H1 (cell line): ENCODE measurements around the gene CRYGN. TPM values are rescaled to one million over a fixed set of nuclear protein-coding genes. Genes with fewer than 3 reads are reported as not detected.

Experiments used
- CTCF ChIA-PET: fragments of 300-600 bp; sonication (Branson Sonifier 250); formaldehyde crosslinking; loops from one replicate; lab custom pipeline; 2021; ENCODE audit not compliant: partially characterized antibody; lab: Charles Lee
- POLR2A ChIA-PET: fragments of 300-600 bp; sonication (Branson Sonifier 250); formaldehyde crosslinking; loops from one replicate; lab custom pipeline; 2021; ENCODE audit warnings: inconsistent platforms; ENCODE audit not compliant: partially characterized antibody; lab: Charles Lee
- DNase-seq, 2 experiments: peaks; one replicate each; pipeline versions ENCODE4 v3.0.0 to v3.0.0-alpha.2; 2010 to 2022; ENCODE audit warnings: low spot score in 2 of 2, low read depth in 1 of 2, mixed read lengths in 1 of 2
- FAIRE-seq: peaks from 2 replicates; lab custom pipeline; 2011; peaks lifted over from hg19 to GRCh38; lab: Jason Lieb, UNC
- H2AFZ ChIP-seq: 2 replicates; pipeline ENCODE4 v1.8.1; 2012; ENCODE audit warnings: low read length, inconsistent platforms
- H2AK5ac ChIP-seq: 2 replicates; pipeline ENCODE4 v1.6.1; 2013; ENCODE audit warnings: low read depth, low read length
- H2BK120ac ChIP-seq: replicated peaks from 2 replicates; pipeline ENCODE3; 2013; ENCODE audit warnings: low read depth, low read length, inconsistent platforms
- H2BK12ac ChIP-seq: 2 replicates; pipeline ENCODE4 v1.6.1; 2013; ENCODE audit warnings: low read depth, low read length
- H2BK15ac ChIP-seq: 2 replicates; pipeline ENCODE4 v1.6.1; 2013; ENCODE audit warnings: low read length
- H2BK20ac ChIP-seq: 2 replicates; pipeline ENCODE4 v1.6.1; 2013; ENCODE audit warnings: low read length
- H2BK5ac ChIP-seq: 2 replicates; pipeline ENCODE4 v1.6.1; 2013; ENCODE audit warnings: low read depth, low read length
- H3K14ac ChIP-seq: 2 replicates; pipeline ENCODE4 v1.6.1; 2013; ENCODE audit warnings: inconsistent platforms; ENCODE audit not compliant: insufficient read length
- H3K18ac ChIP-seq: 2 replicates; pipeline ENCODE4 v1.6.1; 2013; ENCODE audit warnings: low read length; ENCODE audit errors: extremely low read depth
- H3K23ac ChIP-seq: 2 replicates; pipeline ENCODE4 v1.6.1; 2013; ENCODE audit warnings: inconsistent platforms; ENCODE audit not compliant: insufficient read length
- H3K23me2 ChIP-seq: 2 replicates; pipeline ENCODE4 v1.6.1; 2013; ENCODE audit warnings: low read depth, low read length
- H3K27ac ChIP-seq: 2 replicates; pipeline ENCODE4 v1.6.1; 2011; ENCODE audit warnings: low read depth, low read length, inconsistent platforms
- H3K27me3 ChIP-seq, 4 experiments: replicated peaks in 1 of 4; 1 replicate in 1 of 4; 2 replicates in 3 of 4; pipeline versions ENCODE4 v1.6.1 to v1.8.1; 2011 to 2013; ENCODE audit warnings: low read length in 3 of 4, mild to moderate bottlenecking in 3 of 4, inconsistent platforms in 2 of 4, mixed read lengths in 2 of 4, moderate library complexity in 1 of 4; ENCODE audit not compliant: control insufficient read depth in 3 of 4, insufficient read depth in 3 of 4; ENCODE audit errors: extremely low read depth in 1 of 4
- H3K36me3 ChIP-seq, 4 experiments: 2 replicates each; pipeline versions ENCODE4 v1.6.1 to v1.8.1; 2011 to 2013; ENCODE audit warnings: mild to moderate bottlenecking in 4 of 4, low read length in 3 of 4, moderate library complexity in 2 of 4, control low read depth in 1 of 4, inconsistent platforms in 1 of 4; ENCODE audit not compliant: insufficient read depth in 4 of 4, control insufficient read depth in 2 of 4
- H3K4ac ChIP-seq: replicated peaks from 2 replicates; pipeline ENCODE3; 2013; ENCODE audit warnings: low read length, low read depth, mixed read lengths, inconsistent platforms; ENCODE audit not compliant: insufficient read length
- H3K4me1 ChIP-seq, 4 experiments: replicated peaks in 1 of 4; 1 replicate in 1 of 4; 2 replicates in 3 of 4; pipeline versions ENCODE4 v1.6.1 to v1.8.1; 2011 to 2013; ENCODE audit warnings: low read length in 3 of 4, inconsistent platforms in 2 of 4, mixed read lengths in 1 of 4; ENCODE audit not compliant: insufficient read depth in 4 of 4, control insufficient read depth in 3 of 4
- H3K4me2 ChIP-seq, 2 experiments: 2 replicates each; pipeline versions ENCODE4 v1.6.1 to v1.8.1; 2011 to 2013; ENCODE audit warnings: low read depth in 2 of 2, low read length in 2 of 2, control low read depth in 1 of 2, inconsistent platforms in 1 of 2, mild to moderate bottlenecking in 1 of 2; ENCODE audit not compliant: insufficient read depth in 1 of 2
- H3K4me3 ChIP-seq, 4 experiments: fragments of 200-600, 300-600 bp in 1 of 4; sonication (generic), shearing (Covaris generic), sonication (Bioruptor Twin) in 1 of 4; 2 replicates each; pipeline versions ENCODE4 v1.5.1 to v1.8.1; 2011 to 2016; ENCODE audit warnings: low read length in 4 of 4, low read depth in 3 of 4, control low read depth in 2 of 4, inconsistent platforms in 2 of 4, mild to moderate bottlenecking in 2 of 4, mixed read lengths in 1 of 4, moderate library complexity in 1 of 4; ENCODE audit not compliant: insufficient read depth in 2 of 4; ENCODE audit errors: extremely low read depth in 1 of 4
- H3K56ac ChIP-seq: replicated peaks from 2 replicates; pipeline ENCODE3; 2013; ENCODE audit warnings: low read depth, mild to moderate bottlenecking, mixed read lengths, low read length, inconsistent platforms; ENCODE audit not compliant: insufficient read length
- H3K79me1 ChIP-seq: 2 replicates; pipeline ENCODE4 v1.6.1; 2013; ENCODE audit warnings: low read depth, low read length, control low read depth
- H3K79me2 ChIP-seq, 2 experiments: 2 replicates each; pipeline versions ENCODE4 v1.6.1 to v1.8.1; 2012 to 2013; ENCODE audit warnings: low read length in 2 of 2, mild to moderate bottlenecking in 2 of 2, inconsistent platforms in 1 of 2; ENCODE audit not compliant: insufficient read depth in 2 of 2, control insufficient read depth in 1 of 2
- H3K9ac ChIP-seq, 4 experiments: replicated peaks in 1 of 4; 1 replicate in 1 of 4; 2 replicates in 3 of 4; pipeline versions ENCODE4 v1.6.1 to v1.8.1; 2011 to 2013; ENCODE audit warnings: low read depth in 3 of 4, low read length in 3 of 4, control low read depth in 2 of 4, mild to moderate bottlenecking in 2 of 4, moderate library complexity in 2 of 4, inconsistent platforms in 1 of 4; ENCODE audit errors: extremely low read depth in 1 of 4
- H3K9me3 ChIP-seq, 2 experiments: 2 replicates each; pipeline versions ENCODE4 v1.6.1 to v1.8.1; 2012 to 2013; ENCODE audit warnings: mild to moderate bottlenecking in 2 of 2, moderate library complexity in 2 of 2, control low read depth in 1 of 2, inconsistent platforms in 1 of 2, low read depth in 1 of 2, low read length in 1 of 2, mixed read lengths in 1 of 2; ENCODE audit not compliant: insufficient read depth in 2 of 2
- H4K20me1 ChIP-seq, 2 experiments: replicated peaks in 1 of 2; 2 replicates each; pipeline versions ENCODE3 to v1.8.1; 2011 to 2013; ENCODE audit warnings: inconsistent platforms in 2 of 2, low read length in 2 of 2, mild to moderate bottlenecking in 1 of 2; ENCODE audit not compliant: insufficient read depth in 2 of 2, control insufficient read depth in 1 of 2
- H4K5ac ChIP-seq: 2 replicates; pipeline ENCODE4 v1.6.1; 2013; ENCODE audit warnings: low read length, low read depth, mixed read lengths, inconsistent platforms; ENCODE audit not compliant: insufficient read length
- H4K8ac ChIP-seq: 2 replicates; pipeline ENCODE4 v1.8.0; 2013; ENCODE audit warnings: mild to moderate bottlenecking, moderate library complexity, low read length, inconsistent platforms; ENCODE audit not compliant: insufficient read depth; ENCODE audit errors: extremely low read depth
- H4K91ac ChIP-seq: replicated peaks from 2 replicates; pipeline ENCODE3; 2013; ENCODE audit warnings: low read length, mixed read lengths, inconsistent platforms; ENCODE audit not compliant: insufficient read length
- CHD1 ChIP-seq: IDR thresholded peaks from 2 replicates; pipeline ENCODE4 v1.6.1; 2012; ENCODE audit warnings: low read depth, low read length, improper control_type of control experiment
- EZH2 ChIP-seq: fragments of 200-600 bp; sonication (generic); IDR thresholded peaks from 2 replicates; pipeline ENCODE4 v1.7.1; 2012; ENCODE audit warnings: low read depth, mild to moderate bottlenecking, moderate library complexity, low read length, inconsistent platforms; ENCODE audit not compliant: severe bottlenecking
- GABPA ChIP-seq: IDR thresholded peaks from 2 replicates; pipeline ENCODE4 v1.6.1; 2011; ENCODE audit warnings: mild to moderate bottlenecking, low read length, moderate library complexity, borderline replicate concordance; ENCODE audit not compliant: insufficient read depth
- PHF8 ChIP-seq: fragments of 200-600 bp; sonication (generic); conservative IDR thresholded peaks from 2 replicates; pipeline ENCODE4 v1.7.1; 2012; ENCODE audit warnings: low read depth, mild to moderate bottlenecking, inconsistent platforms, low read length, moderate library complexity
- POLR2A ChIP-seq, 2 experiments: IDR thresholded peaks; 1 replicate in 1 of 2; 2 replicates in 1 of 2; pipeline ENCODE4 v1.6.1; 2011; ENCODE audit warnings: low read depth in 2 of 2, low read length in 2 of 2, mild to moderate bottlenecking in 2 of 2; ENCODE audit errors: control extremely low read depth in 1 of 2
- RXRA ChIP-seq: IDR thresholded peaks from 2 replicates; pipeline ENCODE4 v1.6.1; 2011; ENCODE audit warnings: low read depth, mild to moderate bottlenecking, low read length, moderate library complexity; ENCODE audit not compliant: insufficient read depth
- SAP30 ChIP-seq: fragments of 300-600 bp; sonication (generic); IDR thresholded peaks from 2 replicates; pipeline ENCODE4 v1.7.1; 2012; ENCODE audit warnings: low read length, moderate library complexity, mild to moderate bottlenecking, inconsistent platforms; ENCODE audit not compliant: insufficient read depth, insufficient replicate concordance
- YY1 ChIP-seq: IDR thresholded peaks from 2 replicates; pipeline ENCODE4 v1.6.1; 2011; ENCODE audit warnings: low read depth, mild to moderate bottlenecking, low read length
- WGBS, 2 experiments: shearing (Covaris generic) in 1 of 2; methylation state at CpG; one replicate each; pipeline versions ENCODE4 v1.1.6 to v1.1.7; 2013 to 2015; ENCODE audit warnings: low lambda C conversion rate in 2 of 2, mixed read lengths in 2 of 2, inconsistent platforms in 1 of 2, low coverage in 1 of 2, missing lambda C conversion rate in 1 of 2; ENCODE audit not compliant: insufficient replicate concordance in 2 of 2, insufficient coverage in 1 of 2, insufficient read length in 1 of 2; ENCODE audit errors: extremely low coverage in 1 of 2, missing lambda C conversion rate in 1 of 2; 5-methylcytosine and 5-hydroxymethylcytosine counted together
- polyA plus RNA-seq, 7 experiments: library from polyadenylated mRNA; depleted of rRNA in 3 of 7; stranded (reverse) in 5 of 7; unstranded in 2 of 7; fragments of >200 nt in 5 of 7; fragments of 200-250 nt in 2 of 7; gene quantifications; 1 replicate in 5 of 7; 2 replicates in 1 of 7; 4 replicates in 1 of 7; pipeline versions ENCODE4 v1.2.1 to v1.2.3, GENCODE V29; 2011 to 2013; ENCODE audit warnings: missing spikeins in 2 of 7, mixed read lengths in 2 of 7
- total RNA-seq: library from RNA; stranded (reverse); fragmentation: NEBNext Ultra II Directional; extraction: Animal tissue kit (Norgen Biotek cat#: 25700); gene quantifications from 2 replicates; pipeline ENCODE4 v1.2.1, GENCODE V29; 2021
- TF ChIP-seq, protein P1 (sequence below), 3 experiments: IDR thresholded peaks; 1 replicate in 2 of 3; 2 replicates in 1 of 3; pipeline versions ENCODE4 v1.5.1 to v1.6.1; 2011; ENCODE audit warnings: low read length in 3 of 3, mild to moderate bottlenecking in 3 of 3, inconsistent platforms in 2 of 3, low read depth in 1 of 3, moderate library complexity in 1 of 3; ENCODE audit not compliant: insufficient read depth in 1 of 3; ENCODE audit errors: control extremely low read depth in 1 of 3

The CRYGN gene
- total and polyA plus RNA-seq, 2 of the 8 experiments (the other 6 are each of a cell fraction or from before 2014, with no cell fraction given) = 0.98 to 1.6 TPM

DNA sequence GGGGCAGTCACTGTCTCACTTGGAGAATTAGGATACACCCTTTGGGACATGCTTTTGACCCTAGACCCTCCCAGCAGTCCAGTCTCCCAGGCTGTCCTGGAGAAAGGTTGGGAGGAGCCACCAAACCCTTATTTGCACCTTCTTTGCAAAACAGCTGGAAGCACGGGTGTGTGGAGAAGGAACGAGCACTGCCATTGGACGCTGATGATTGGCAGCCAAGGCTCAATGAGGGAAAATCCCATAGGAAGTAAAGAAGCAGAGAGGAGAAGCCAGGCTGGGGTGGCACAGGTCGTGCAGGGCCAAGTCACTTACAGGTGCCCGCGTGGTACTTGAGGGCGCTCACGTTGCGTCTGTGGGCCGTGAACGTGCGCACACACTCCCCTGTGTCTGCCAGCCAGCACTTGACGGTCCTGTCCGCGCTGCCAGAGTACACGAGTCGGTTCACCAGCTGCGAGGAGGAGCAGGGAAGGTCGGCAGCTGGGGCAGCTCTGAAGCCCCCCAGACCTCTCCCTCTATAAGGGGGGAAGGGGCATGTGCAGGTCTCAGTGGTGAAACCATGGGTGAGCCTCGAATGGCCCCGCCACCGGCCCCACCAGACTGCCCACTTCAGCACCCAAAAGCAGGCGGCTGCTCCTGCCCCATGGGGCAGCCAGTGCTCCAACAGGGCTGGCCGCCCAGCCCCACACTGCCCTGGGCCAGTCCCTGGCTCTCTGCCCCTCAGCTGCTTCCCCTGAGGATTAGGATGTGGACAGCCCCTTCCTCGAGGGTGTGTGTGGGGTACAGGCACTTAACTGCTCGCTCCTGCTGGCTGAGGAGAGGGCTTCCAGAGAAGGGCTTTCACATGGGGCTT is 54.9 kb downstream of the CRYGN start:
- Histone ChIP-seq H2AFZ (no peak overlapping the region), H3K9me3 (no peaks in the 10 kb centered on the region), H4K91ac (no peak overlapping the region), H3K36me3 (no peaks in the 10 kb centered on the region), H3K79me2 (no peaks in the 10 kb centered on the region), H2AK5ac (no peak overlapping the region), H3K56ac (no peak overlapping the region), H2BK12ac (no peak overlapping the region), H2BK120ac (no peak overlapping the region), H4K20me1 (peaks cover 0 to 2% of the 10 kb centered on the region in 2 experiments), H4K8ac (no peak overlapping the region), H3K9ac (no peak overlapping the region), H2BK20ac (no peak overlapping the region), H3K27ac (no peak overlapping the region), H3K4me1 (peaks cover 0 to 25% (median 8%) of the 10 kb centered on the region in 4 experiments; a peak in 6 of 7 replicates), H2BK15ac (no peak overlapping the region), H4K5ac (no peak overlapping the region), H3K23ac (no peak overlapping the region), H3K79me1 (no peaks in the 10 kb centered on the region), H3K4me3 (no peak overlapping the region), H3K4ac (no peak overlapping the region), H3K18ac (no peak overlapping the region), H2BK5ac (no peak overlapping the region), H3K14ac (no peak overlapping the region), H3K27me3 (peaks cover 8 to 27% (median 22%) of the 10 kb centered on the region in 4 experiments), H3K4me2 (no peak overlapping the region), H3K23me2 (peaks cover 14% of the 10 kb centered on the region; the same call in 1 of the 2 replicates)
- ChIA-PET CTCF (interaction anchor here (0.8 to 3.2 kb wide), 5 partner anchors 12 to 64 kb away, joined by 3 to 16 read pairs (median 14); no protein-coding TSS in a partner anchor), POLR2A (interaction anchor here (1.0 kb wide), 1 partner anchor 15 kb away, joined by 3 read pairs; no protein-coding TSS in a partner anchor)
- WGBS, 2 experiments = 94% methylated on average over 21 of the region's 26 CpGs; no CpG with 5 or more reads in 1 of the 2 experiments
- FAIRE-seq (no peak), DNase-seq (no peak)
- TF ChIP-seq EZH2 (no peak), PHF8 (no peak), POLR2A (IDR thresholded peaks at IDR 0.05; ENCODE audit: control extremely low read depth in 1 of 2, low read depth in 2 of 2, low read length in 2 of 2) (no peak), YY1 (no peak), SAP30 (no peak), GABPA (no peak), CHD1 (no peak), RXRA (no peak)
- TF ChIP-seq, protein P1, sequence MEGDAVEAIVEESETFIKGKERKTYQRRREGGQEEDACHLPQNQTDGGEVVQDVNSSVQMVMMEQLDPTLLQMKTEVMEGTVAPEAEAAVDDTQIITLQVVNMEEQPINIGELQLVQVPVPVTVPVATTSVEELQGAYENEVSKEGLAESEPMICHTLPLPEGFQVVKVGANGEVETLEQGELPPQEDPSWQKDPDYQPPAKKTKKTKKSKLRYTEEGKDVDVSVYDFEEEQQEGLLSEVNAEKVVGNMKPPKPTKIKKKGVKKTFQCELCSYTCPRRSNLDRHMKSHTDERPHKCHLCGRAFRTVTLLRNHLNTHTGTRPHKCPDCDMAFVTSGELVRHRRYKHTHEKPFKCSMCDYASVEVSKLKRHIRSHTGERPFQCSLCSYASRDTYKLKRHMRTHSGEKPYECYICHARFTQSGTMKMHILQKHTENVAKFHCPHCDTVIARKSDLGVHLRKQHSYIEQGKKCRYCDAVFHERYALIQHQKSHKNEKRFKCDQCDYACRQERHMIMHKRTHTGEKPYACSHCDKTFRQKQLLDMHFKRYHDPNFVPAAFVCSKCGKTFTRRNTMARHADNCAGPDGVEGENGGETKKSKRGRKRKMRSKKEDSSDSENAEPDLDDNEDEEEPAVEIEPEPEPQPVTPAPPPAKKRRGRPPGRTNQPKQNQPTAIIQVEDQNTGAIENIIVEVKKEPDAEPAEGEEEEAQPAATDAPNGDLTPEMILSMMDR (IDR thresholded peaks at IDR 0.05; ENCODE audit: control extremely low read depth in 1 of 3, insufficient read depth in 1 of 3, low read depth in 1 of 3, low read length in 3 of 3) = no peak
